Right lobe of liver (tissue), 4 donors: Measurements from ENCODE around the gene PRKAG2.

Source experiments
- POLR2A ChIP-seq: fragments of 450-650 bp; IDR thresholded peaks from one replicate; pipeline ENCODE4 v1.6.1; 2017; ENCODE audit warnings: antibody characterized with exemption, mild to moderate bottlenecking
- TF ChIP-seq, protein P1 (sequence below), 4 donors: fragments of 200-600 bp in 3 of 4; fragments of 450-650 bp in 1 of 4; IDR thresholded peaks; one replicate each; pipeline versions ENCODE4 v1.5.1 to v1.8.0; 2016 to 2022; ENCODE audit warnings: antibody characterized with exemption in 4 of 4, mild to moderate bottlenecking in 2 of 4
- donor health status: DM: no; HTN: no; CAD: no.
- donor health status: DM: no; HTN: no; CAD: no.
- donor health status: DM: no; HTN: yes; CAD: no.

DNA sequence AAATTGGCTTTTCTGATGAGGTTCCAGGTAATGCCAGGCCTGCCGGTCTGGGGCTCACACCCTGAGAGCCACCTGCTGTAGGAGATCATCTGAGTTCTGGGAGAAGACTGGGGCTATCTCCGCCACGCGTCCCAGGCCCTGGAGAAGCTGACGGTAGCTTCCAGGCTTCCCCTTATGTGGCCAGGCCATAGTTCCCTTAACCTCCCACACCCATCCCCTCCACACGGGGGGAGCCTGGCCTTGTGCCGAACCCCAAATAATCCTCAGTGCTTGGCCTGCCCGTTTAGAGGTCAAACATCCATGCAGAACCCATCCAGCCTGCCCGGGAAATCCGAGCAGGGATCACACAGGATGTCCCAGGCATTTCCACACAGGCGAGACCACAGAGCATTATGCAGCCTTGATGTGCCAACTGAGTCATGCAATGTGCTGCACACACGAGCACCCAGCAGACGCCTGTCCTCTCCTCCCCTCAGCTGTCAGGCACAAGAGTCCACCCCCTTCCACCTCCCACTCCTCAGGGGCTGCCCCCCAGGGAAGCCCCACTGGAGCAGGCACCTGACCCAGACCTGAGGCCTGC is 176.2 kb downstream of the PRKAG2 start:
- TF ChIP-seq, protein P1, sequence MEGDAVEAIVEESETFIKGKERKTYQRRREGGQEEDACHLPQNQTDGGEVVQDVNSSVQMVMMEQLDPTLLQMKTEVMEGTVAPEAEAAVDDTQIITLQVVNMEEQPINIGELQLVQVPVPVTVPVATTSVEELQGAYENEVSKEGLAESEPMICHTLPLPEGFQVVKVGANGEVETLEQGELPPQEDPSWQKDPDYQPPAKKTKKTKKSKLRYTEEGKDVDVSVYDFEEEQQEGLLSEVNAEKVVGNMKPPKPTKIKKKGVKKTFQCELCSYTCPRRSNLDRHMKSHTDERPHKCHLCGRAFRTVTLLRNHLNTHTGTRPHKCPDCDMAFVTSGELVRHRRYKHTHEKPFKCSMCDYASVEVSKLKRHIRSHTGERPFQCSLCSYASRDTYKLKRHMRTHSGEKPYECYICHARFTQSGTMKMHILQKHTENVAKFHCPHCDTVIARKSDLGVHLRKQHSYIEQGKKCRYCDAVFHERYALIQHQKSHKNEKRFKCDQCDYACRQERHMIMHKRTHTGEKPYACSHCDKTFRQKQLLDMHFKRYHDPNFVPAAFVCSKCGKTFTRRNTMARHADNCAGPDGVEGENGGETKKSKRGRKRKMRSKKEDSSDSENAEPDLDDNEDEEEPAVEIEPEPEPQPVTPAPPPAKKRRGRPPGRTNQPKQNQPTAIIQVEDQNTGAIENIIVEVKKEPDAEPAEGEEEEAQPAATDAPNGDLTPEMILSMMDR (IDR thresholded peaks at IDR 0.05), result no peak
- TF ChIP-seq POLR2A, result no peak
